GM12878 (cell line): Measurements from ENCODE around the gene XPC. TPM values are rescaled to one million over a fixed set of nuclear protein-coding genes. Genes with fewer than 3 reads are reported as not detected.
"Not testable (repeated sequence)": the region's sequence is repeated elsewhere in the genome, so short reads cannot be mapped to it uniquely, and the experiment has no call there.

Source experiments
- ATAC-seq: fragments of 200-7000 bp; cut with Tn5 transposase; 3 replicates; pipeline ENCODE4 v1.9.1; 2020; ENCODE audit warnings: mild to moderate bottlenecking, moderate library complexity
- BruUV-seq: library from RNA; stranded (reverse); fragments of 400-500 nt; replicated peaks from 2 replicates; lab custom pipeline; 2021; lab: Mats Ljungman, UMichigan
- CTCF ChIA-PET: fragments of 300-600 bp; sonication (Branson Sonifier 250); formaldehyde crosslinking; extraction: SDS; loops from one replicate; lab custom pipeline; 2021; ENCODE audit warnings: inconsistent platforms; lab: Yijun Ruan, JAX
- POLR2A ChIA-PET: fragments of 350-600 bp; formaldehyde crosslinking; extraction: SDS; loops from one replicate; lab custom pipeline; 2021; ENCODE audit warnings: inconsistent platforms; lab: Charles Lee
- RAD21 ChIA-PET: fragments of 300-600 bp; sonication (Branson Sonifier 250); formaldehyde crosslinking; loops from one replicate; lab custom pipeline; 2023; ENCODE audit warnings: antibody characterized with exemption; ENCODE audit not compliant: unreplicated experiment; lab: Charles Lee
- SMC1A ChIA-PET: fragments of 300-600 bp; sonication (Branson Sonifier 250); formaldehyde crosslinking; loops from one replicate; lab custom pipeline; 2023; ENCODE audit not compliant: unreplicated experiment, uncharacterized antibody; lab: Charles Lee
- DNase-seq: peaks from one replicate; pipeline ENCODE4 v3.0.0-alpha.2; 2011; ENCODE audit warnings: low read depth, low spot score
- FAIRE-seq: peaks from 3 replicates; lab custom pipeline; 2011; peaks lifted over from hg19 to GRCh38; lab: Jason Lieb, UNC
- H2AFZ ChIP-seq: 2 replicates; pipeline ENCODE4 v1.6.0; 2011; ENCODE audit warnings: low read depth, low read length, control low read depth; ENCODE audit not compliant: control insufficient read depth
- H3K27ac ChIP-seq: 2 replicates; pipeline ENCODE4 v1.5.1; 2011; ENCODE audit warnings: control low read depth; ENCODE audit not compliant: control insufficient read depth, insufficient read depth
- H3K27me3 ChIP-seq, 2 experiments: replicated peaks in 1 of 2; 2 replicates each; pipeline versions ENCODE4 v1.6.0 to v1.6.1; 2011; ENCODE audit warnings: low read length in 1 of 2; ENCODE audit not compliant: control insufficient read depth in 2 of 2, insufficient read depth in 2 of 2
- H3K36me3 ChIP-seq, 2 experiments: 2 replicates each; pipeline ENCODE4 v1.5.1; 2011; ENCODE audit warnings: low read length in 1 of 2; ENCODE audit not compliant: control insufficient read depth in 2 of 2, insufficient read depth in 2 of 2
- H3K4me1 ChIP-seq: 2 replicates; pipeline ENCODE4 v1.6.1; 2011; ENCODE audit warnings: mild to moderate bottlenecking, low read length, moderate library complexity, mixed read lengths; ENCODE audit not compliant: control insufficient read depth, insufficient read depth
- H3K4me2 ChIP-seq: 2 replicates; pipeline ENCODE4 v1.6.0; 2011; ENCODE audit warnings: control low read depth; ENCODE audit not compliant: control insufficient read depth, insufficient read depth
- H3K4me3 ChIP-seq: fragments of 200-600 bp; sonication (generic); 2 replicates; pipeline ENCODE4 v1.5.1; 2016
- H3K79me2 ChIP-seq: 2 replicates; pipeline ENCODE4 v1.6.0; 2011; ENCODE audit warnings: low read length; ENCODE audit not compliant: control insufficient read depth, insufficient read depth
- H3K9ac ChIP-seq: 2 replicates; pipeline ENCODE4 v1.8.0; 2011; ENCODE audit warnings: low read length, control low read depth, mixed read lengths; ENCODE audit not compliant: control insufficient read depth, insufficient read depth
- H3K9me3 ChIP-seq: replicated peaks from 3 replicates; pipeline ENCODE4 v1.5.1; 2011; ENCODE audit warnings: mild to moderate bottlenecking, low read length; ENCODE audit not compliant: control insufficient read depth, insufficient read depth
- H4K20me1 ChIP-seq: 2 replicates; pipeline ENCODE4 v1.6.0; 2011; ENCODE audit not compliant: control insufficient read depth, insufficient read depth
- NFYA ChIP-seq: IDR thresholded peaks from 2 replicates; pipeline ENCODE4 v1.6.1; 2011; ENCODE audit warnings: low read depth, mild to moderate bottlenecking, low read length, improper control_type of control experiment, borderline replicate concordance
- REST ChIP-seq: IDR thresholded peaks from 2 replicates; pipeline ENCODE4 v1.6.1; 2012; ENCODE audit warnings: mild to moderate bottlenecking, low read depth, low read length
- RUNX3 ChIP-seq: IDR thresholded peaks from 2 replicates; pipeline ENCODE4 v1.6.1; 2012; ENCODE audit warnings: low read length, inconsistent platforms
- SMC3 ChIP-seq: IDR thresholded peaks from 2 replicates; pipeline ENCODE4 v1.6.1; 2011; ENCODE audit warnings: low read length, improper control_type of control experiment, borderline replicate concordance
- WGBS: methylation state at CpG from one replicate; pipeline ENCODE4 v1.1.6; 2016; ENCODE audit warnings: low lambda C conversion rate; ENCODE audit not compliant: insufficient replicate concordance, insufficient coverage; ENCODE audit errors: missing lambda C conversion rate; 5-methylcytosine and 5-hydroxymethylcytosine counted together
- in situ Hi-C: fragments of 300-500 bp; cut with MboI; formaldehyde crosslinking; loops from 9 replicates; pipeline ENCODE4 v1.14.3; 2018; ENCODE audit warnings: mixed read lengths
- intact Hi-C: fragments of 100-400 bp; cut with micrococcal nuclease; formaldehyde crosslinking; loops from one replicate; pipeline ENCODE4 v1.14.2; 2022; ENCODE audit not compliant: unreplicated experiment
- polyA plus RNA-seq, 11 experiments: library from polyadenylated mRNA; depleted of rRNA in 4 of 11; unstranded in 6 of 11; stranded (reverse) in 5 of 11; fragments of >200 nt; fragmentation: Nextera tagmentation in 4 of 11; fragmentation: Illumina TruSeq in 1 of 11; extraction: Ambion mirVana in 4 of 11; extraction: Trizol in 1 of 11; gene quantifications; 1 replicate in 1 of 11; 2 replicates in 10 of 11; pipeline versions ENCODE4 v1.2.1 to v1.2.3, GENCODE V29; 2011 to 2016; ENCODE audit warnings: inconsistent platforms in 2 of 11, missing spikeins in 2 of 11, low read depth in 1 of 11
- total RNA-seq, 4 experiments: library from RNA; depleted of rRNA in 3 of 4; stranded (reverse); fragments of >200 nt in 3 of 4; fragmentation: Illumina TruSeq in 1 of 4; extraction: Trizol in 1 of 4; gene quantifications; 2 replicates each; pipeline versions ENCODE4 v1.2.1 to v1.2.3, GENCODE V29; 2013 to 2021

The XPC gene
- total and polyA plus RNA-seq, 10 of the 15 experiments (the other 5 are each of a cell fraction or from before 2014, with no cell fraction given) = 4.0 to 48.3 (median 29.8) TPM

DNA sequence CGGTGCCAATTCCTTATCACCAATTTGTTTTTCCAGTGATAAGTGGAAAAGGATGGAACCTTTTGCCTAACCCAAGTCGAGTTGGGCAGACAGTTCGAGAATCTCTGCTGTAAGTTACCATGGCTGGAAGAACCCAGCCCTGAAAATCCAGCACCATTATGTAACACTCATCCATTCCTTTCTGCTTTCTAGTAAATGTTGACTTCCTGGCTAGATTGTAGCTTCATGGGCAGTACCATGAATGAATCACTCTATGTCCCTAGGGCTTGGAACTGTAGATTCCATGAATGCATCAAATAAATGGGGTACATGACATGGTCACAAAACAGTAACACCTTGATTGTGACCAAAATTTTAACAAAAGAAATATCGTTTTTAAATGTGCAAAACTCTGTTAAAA is 67.7 kb downstream of the XPC start (continued):
- TF ChIP-seq NFYA (no peak), RUNX3 (no peak), REST (no peak), SMC3 (no peak)
- TF ChIP-seq, all 136 proteins: peak for 0

DNA sequence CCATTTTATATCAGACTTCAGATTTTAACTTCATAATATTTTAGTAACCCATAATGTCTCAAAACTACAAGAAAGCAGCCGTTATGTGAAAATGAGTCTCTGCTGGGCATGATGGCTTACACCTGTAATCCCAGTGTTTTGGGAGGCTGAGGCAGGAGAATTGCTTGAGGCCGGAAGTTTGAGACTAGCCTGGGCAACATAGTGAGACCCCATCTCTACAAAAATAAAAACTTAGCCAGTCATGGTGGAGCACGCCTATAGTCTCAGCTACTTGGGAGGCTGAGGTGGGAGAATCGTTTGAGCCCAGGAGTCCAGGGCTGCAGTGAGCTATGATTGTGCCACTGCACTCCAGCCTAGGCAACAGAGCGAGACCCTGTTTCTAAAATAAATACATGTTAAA is 68.6 kb downstream of the XPC start:
- H3K79me2 ChIP-seq, SMC1A ChIA-PET, BruUV-seq: not testable (repeated sequence)

More for the DNA sequence above, 68.6 kb downstream of the XPC start:
- intact Hi-C loops, POLR2A ChIA-PET, FAIRE-seq, H3K27me3 ChIP-seq, H3K9me3 ChIP-seq, H3K4me2 ChIP-seq, H3K9ac ChIP-seq, H4K20me1 ChIP-seq, RAD21 ChIA-PET, DNase-seq, in situ Hi-C loops, H3K4me3 ChIP-seq, H3K36me3 ChIP-seq, H3K27ac ChIP-seq, H2AFZ ChIP-seq, H3K4me1 ChIP-seq, CTCF ChIA-PET, ATAC-seq: not testable (repeated sequence)
- WGBS = 99% methylated on average over 5 of the region's 5 CpGs
